Esophagus squamous epithelium (tissue), 4 donors: Measurements from ENCODE around the gene PLA2R1.

Experiments
- CTCF ChIP-seq, 6 experiments: fragments of 450-650 bp in 4 of 6; fragments of 200-600 bp in 2 of 6; sonication (generic) in 2 of 6; IDR thresholded peaks; one replicate each; pipeline ENCODE4 v1.5.1; 2016 to 2019; ENCODE audit warnings: antibody characterized with exemption in 6 of 6, mild to moderate bottlenecking in 4 of 6, moderate library complexity in 4 of 6
- POLR2A ChIP-seq, 4 donors: fragments of 450-650 bp; IDR thresholded peaks; one replicate each; pipeline ENCODE4 v1.6.1; 2017; ENCODE audit warnings: antibody characterized with exemption in 4 of 4, mild to moderate bottlenecking in 4 of 4, moderate library complexity in 3 of 4

GRCh38 chr2:159968279-159968900, 94.0 kb downstream of the PLA2R1 start:
- TF ChIP-seq CTCF (IDR thresholded peaks at IDR 0.05) (peak; percentile 14 to 68 (median 34)), POLR2A (IDR thresholded peaks at IDR 0.05) (no peak)
